Suprapubic skin (tissue), 4 donors: Measurements from ENCODE around the gene GAD2.

Experiments used
- EP300 ChIP-seq: sonication (generic); formaldehyde crosslinking; IDR thresholded peaks from one replicate; pipeline ENCODE4 v1.6.1; 2017; ENCODE audit warnings: antibody characterized with exemption
- POLR2A ChIP-seq, 2 donors: fragments of 450-650 bp; IDR thresholded peaks; one replicate each; pipeline ENCODE4 v1.6.1; 2017; ENCODE audit warnings: antibody characterized with exemption in 2 of 2, mild to moderate bottlenecking in 2 of 2, moderate library complexity in 2 of 2
- POLR2AphosphoS5 ChIP-seq, 3 donors: sonication (generic); formaldehyde crosslinking; IDR thresholded peaks; one replicate each; pipeline ENCODE4 v1.6.1; 2017; ENCODE audit warnings: antibody characterized with exemption in 3 of 3
- TF ChIP-seq, protein P1 (sequence below), 2 donors: fragments of 200-600 bp in 1 of 2; fragments of 450-650 bp in 1 of 2; sonication (generic) in 1 of 2; IDR thresholded peaks; one replicate each; pipeline ENCODE4 v1.5.1; 2016 to 2019; ENCODE audit warnings: antibody characterized with exemption in 2 of 2, mild to moderate bottlenecking in 1 of 2, moderate library complexity in 1 of 2

DNA sequence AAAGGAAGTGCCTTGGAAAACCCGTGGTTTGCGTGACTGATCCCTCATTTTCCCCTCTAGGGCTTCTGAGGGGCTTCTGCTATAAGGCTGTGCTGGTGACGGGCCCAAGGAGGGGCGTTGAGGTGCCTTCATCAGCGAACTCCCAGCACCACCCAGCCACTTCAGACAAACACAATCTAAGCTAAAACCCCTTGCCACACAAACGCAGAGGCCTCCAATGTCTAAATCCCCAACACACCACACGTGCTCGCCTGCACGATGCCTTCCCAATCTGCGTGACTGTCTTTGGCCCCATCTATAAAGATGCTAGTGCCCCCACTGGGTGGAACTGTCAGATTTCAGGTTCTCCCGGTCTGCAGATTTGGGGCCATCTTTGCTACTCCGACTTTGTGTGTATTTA lies 4.1 kb upstream of the GAD2 start:
- TF ChIP-seq, protein P1, sequence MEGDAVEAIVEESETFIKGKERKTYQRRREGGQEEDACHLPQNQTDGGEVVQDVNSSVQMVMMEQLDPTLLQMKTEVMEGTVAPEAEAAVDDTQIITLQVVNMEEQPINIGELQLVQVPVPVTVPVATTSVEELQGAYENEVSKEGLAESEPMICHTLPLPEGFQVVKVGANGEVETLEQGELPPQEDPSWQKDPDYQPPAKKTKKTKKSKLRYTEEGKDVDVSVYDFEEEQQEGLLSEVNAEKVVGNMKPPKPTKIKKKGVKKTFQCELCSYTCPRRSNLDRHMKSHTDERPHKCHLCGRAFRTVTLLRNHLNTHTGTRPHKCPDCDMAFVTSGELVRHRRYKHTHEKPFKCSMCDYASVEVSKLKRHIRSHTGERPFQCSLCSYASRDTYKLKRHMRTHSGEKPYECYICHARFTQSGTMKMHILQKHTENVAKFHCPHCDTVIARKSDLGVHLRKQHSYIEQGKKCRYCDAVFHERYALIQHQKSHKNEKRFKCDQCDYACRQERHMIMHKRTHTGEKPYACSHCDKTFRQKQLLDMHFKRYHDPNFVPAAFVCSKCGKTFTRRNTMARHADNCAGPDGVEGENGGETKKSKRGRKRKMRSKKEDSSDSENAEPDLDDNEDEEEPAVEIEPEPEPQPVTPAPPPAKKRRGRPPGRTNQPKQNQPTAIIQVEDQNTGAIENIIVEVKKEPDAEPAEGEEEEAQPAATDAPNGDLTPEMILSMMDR (IDR thresholded peaks at IDR 0.05), result no peak
- TF ChIP-seq POLR2AphosphoS5 (IDR thresholded peaks at IDR 0.05) (no peak), POLR2A (IDR thresholded peaks at IDR 0.05) (no peak), EP300 (no peak)
